ENCODE results near the gene NCOR1. TPM values are rescaled to one million over a fixed set of nuclear protein-coding genes. Genes with fewer than 3 reads are reported as not detected.

Gene NCOR1
- total RNA-seq: 56.9 and 58.0 TPM in 2 replicates

DNA sequence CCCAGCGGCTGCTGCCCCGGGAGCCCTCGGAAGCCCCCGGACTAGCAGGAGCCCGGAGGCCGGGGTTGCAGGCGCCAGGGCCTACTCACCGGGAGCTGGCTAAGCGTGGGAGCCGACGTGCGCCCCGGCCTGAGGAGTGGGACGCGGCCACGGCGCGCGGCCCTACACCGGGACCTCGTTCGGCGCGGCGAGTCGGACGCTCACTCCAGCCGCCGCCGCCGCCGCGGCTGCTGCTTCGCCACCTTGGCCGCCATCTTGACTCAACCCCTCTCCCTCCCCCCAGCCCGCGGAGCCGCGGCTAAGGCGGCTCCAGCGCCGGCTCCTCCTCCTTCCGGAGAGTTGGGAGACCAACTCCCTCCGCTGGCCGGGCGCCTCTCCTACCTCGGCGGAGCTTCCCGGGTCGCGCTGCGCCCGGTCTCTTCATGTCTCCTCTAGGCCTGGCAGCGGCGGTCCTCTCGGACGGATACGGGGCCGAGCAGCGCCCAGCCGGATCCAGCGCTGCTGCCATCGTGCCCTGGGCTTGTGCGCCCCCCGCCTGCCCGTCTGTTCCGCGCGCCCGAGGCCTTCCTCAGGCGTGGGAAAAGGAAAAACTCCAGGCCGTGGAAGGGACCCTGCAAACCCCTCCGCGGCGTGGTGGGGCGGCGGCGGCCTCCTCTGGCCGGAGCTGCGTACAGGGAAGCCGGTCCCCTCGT is at the start of gene NCOR1:
Gene NCOR1 (minus strand): TSS at position 262 of the 692 bp plus-strand sequence. CDS start 20,965 bp downstream, outside the sequence.

DNA sequence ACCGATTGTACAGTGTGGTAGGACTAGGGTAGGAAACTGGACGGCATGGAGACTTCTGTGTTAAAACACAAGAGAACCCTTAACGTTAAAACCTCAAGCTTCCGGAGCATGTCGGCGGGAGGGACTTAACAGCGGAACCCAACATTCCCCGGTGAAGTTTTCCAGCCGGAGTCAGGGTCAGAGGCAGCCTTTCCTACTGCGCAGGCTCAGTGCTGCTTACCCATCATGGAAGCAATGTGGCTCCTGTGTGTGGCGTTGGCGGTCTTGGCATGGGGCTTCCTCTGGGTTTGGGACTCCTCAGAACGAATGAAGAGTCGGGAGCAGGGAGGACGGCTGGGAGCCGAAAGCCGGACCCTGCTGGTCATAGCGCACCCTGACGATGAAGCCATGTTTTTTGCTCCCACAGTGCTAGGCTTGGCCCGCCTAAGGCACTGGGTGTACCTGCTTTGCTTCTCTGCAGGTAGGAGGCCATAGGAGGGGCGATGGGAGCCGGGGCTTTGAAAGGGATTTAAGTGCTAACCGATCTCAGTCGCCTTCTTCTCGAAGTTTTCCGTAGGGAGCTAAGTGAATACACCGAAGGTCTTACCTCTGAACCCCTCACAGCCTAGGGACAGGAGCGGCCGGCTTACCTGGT is 1.8 kb upstream of the NCOR1 start, which contains the start of gene PIGL:
Gene PIGL (plus strand): TSS at position 209 of the 634 bp plus-strand sequence. CDS start 17 bp downstream, at position 226.

DNA sequence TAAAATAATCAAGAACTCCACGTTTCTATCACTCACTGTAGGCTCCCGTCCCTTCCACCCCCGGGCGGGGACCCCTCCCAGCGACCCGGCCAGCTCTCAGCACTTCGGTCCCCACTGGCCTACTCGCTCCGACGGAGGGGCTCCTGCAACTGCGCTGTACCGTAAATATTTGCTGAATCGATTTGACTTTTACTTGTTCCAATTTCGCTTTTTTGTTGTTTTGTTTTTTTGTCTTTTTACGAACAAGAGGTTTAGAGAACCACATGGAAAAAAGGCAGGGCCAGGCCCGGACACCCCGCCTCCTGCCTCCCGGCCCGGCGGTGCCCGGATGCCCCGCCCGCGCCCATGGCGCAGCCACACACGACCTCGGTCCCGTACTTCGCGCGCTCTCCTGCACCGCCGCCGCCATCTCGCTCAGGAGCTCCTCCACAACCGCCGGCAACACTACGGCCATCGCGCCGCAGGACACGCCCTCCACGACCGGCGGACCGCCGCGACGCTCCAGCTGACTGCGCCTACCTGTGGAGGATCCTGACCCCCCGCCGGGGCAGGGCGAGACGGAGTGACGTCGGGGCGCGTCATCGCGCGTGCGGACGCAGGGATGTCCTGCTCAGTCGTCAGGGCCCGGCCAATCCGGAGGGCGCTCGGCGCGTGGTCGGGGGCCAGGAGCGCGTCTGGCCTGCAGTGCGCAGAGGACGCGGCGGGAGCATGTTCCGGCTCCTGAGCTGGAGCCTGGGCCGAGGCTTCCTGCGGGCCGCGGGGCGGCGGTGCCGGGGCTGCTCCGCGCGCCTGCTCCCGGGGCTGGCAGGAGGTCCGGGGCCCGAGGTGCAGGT is 216.0 kb downstream of the NCOR1 start, which contains the start of the genes TTC19 and ZSWIM7:
Gene TTC19 (plus strand): TSS at position 684 of the 833 bp plus-strand sequence. CDS start 25 bp downstream, at position 709.
Gene ZSWIM7 (minus strand): TSS at position 564 of the 833 bp plus-strand sequence. CDS start 110 bp downstream, at position 454.

Other genes with a start within 250 kb of the NCOR1 start
- 12.4 and 14.0 TPM in 2 replicates for gene ZSWIM7, start 215.8 kb downstream of the NCOR1 start, total RNA-seq
- gene TTC19, start 215.7 kb downstream of the NCOR1 start, total RNA-seq: 38.4 and 39.7 TPM in 2 replicates
- 18.7 and 20.8 TPM in 2 replicates for gene PIGL, start 1.7 kb upstream of the NCOR1 start, total RNA-seq
- 50.5 and 57.8 TPM in 2 replicates for gene CENPV, start 137.9 kb upstream of the NCOR1 start, total RNA-seq
- 1,084 and 1,328 TPM in 2 replicates for gene UBB, start 165.6 kb upstream of the NCOR1 start, total RNA-seq
- gene TRPV2, start 200.0 kb upstream of the NCOR1 start, total RNA-seq: 38.3 and 39.7 TPM in 2 replicates